ENCODE data around the gene MUC13. TPM values are rescaled to one million over a fixed set of nuclear protein-coding genes. Genes with fewer than 3 reads are reported as not detected.

MUC13 gene
- total RNA-seq, 1 experiment from 2014 or later = not detected

DNA sequence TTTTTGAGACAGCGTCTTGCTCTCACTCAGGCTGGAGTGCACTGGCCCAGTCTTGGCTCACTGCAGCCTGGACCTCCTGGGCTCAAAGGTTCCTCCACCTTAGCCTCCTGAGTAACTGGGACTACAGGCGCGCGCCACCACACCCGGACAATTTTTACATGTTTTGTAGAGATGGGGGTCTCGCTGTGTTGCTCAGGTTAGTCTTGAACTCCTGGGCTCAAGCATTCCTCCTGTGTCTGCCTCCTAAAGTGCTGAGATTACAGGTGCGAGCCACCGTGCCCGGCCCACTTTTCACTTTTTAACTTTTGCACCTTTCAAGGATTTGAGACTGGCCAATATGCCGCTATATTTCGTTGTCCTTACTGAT is 46.6 kb downstream of the MUC13 start:
- no peak overlapping the region for H3T11ph ChIP-seq (ENCODE audit: low read length)
- peaks cover 14% of the 10 kb centered on the region for H3K23me2 ChIP-seq (ENCODE audit: insufficient read length, low read depth, low read length, poor library complexity, severe bottlenecking)
- no peaks in the 10 kb centered on the region; the same call in 1 of the 2 replicates for H3K27me3 Mint-ChIP-seq (ENCODE audit: low read depth)
- H3K4me1 Mint-ChIP-seq = peaks cover 57 to 60% of the 10 kb centered on the region in 2 experiments
- no peak overlapping the region for H3K23ac ChIP-seq (ENCODE audit: insufficient read length, low read depth, low read length)
- H3K36me3 Mint-ChIP-seq (ENCODE audit: insufficient read depth in 1 of 3, low read depth in 3 of 3) = peaks cover 5 to 10% (median 8%) of the 10 kb centered on the region in 3 experiments; a peak in 6 of 7 replicates
- no peak overlapping the region for H2BK15ac ChIP-seq (ENCODE audit: low read depth, low read length)
- peaks cover 12% of the 10 kb centered on the region; the same call in 1 of the 2 replicates for H3K79me2 ChIP-seq (ENCODE audit: insufficient read depth, low read length)
- H3K4me2 ChIP-seq (ENCODE audit: insufficient read depth, insufficient read length, low read length) = peak overlapping the region; percentile 44
- TF ChIP-seq, protein P1, sequence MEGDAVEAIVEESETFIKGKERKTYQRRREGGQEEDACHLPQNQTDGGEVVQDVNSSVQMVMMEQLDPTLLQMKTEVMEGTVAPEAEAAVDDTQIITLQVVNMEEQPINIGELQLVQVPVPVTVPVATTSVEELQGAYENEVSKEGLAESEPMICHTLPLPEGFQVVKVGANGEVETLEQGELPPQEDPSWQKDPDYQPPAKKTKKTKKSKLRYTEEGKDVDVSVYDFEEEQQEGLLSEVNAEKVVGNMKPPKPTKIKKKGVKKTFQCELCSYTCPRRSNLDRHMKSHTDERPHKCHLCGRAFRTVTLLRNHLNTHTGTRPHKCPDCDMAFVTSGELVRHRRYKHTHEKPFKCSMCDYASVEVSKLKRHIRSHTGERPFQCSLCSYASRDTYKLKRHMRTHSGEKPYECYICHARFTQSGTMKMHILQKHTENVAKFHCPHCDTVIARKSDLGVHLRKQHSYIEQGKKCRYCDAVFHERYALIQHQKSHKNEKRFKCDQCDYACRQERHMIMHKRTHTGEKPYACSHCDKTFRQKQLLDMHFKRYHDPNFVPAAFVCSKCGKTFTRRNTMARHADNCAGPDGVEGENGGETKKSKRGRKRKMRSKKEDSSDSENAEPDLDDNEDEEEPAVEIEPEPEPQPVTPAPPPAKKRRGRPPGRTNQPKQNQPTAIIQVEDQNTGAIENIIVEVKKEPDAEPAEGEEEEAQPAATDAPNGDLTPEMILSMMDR (conservative IDR thresholded peaks at IDR 0.05) = no peak
- no peak for DNase-seq
- H3K27ac ChIP-seq (ENCODE audit: insufficient read length, low read depth, low read length) = peak overlapping the region; percentile 93
- peaks cover 17% of the 10 kb centered on the region for H3K4me1 ChIP-seq (ENCODE audit: insufficient read depth, low read length)
- H3K9ac ChIP-seq (ENCODE audit: extremely low read depth, insufficient read length, low read length) = peak overlapping the region; percentile 48
- H3K27me3 ChIP-seq (ENCODE audit: insufficient read depth, low read length) = no peaks in the 10 kb centered on the region
- no peak overlapping the region for H3K56ac ChIP-seq (ENCODE audit: insufficient read length, low read depth, low read length)
- no peaks in the 10 kb centered on the region for H3K9me3 ChIP-seq (ENCODE audit: control insufficient read depth, low read depth, low read length)
- no peak overlapping the region for H2AFZ ChIP-seq (ENCODE audit: low read length)
- H3K18ac ChIP-seq (ENCODE audit: insufficient read length, low read depth, low read length) = peak overlapping the region; percentile 84
- H3K4me3 Mint-ChIP-seq = peak overlapping the region; percentile 71 to 83
- no peak overlapping the region for H4K91ac ChIP-seq (ENCODE audit: insufficient read length, low read depth, low read length)
- no peak overlapping the region for H2BK120ac ChIP-seq (ENCODE audit: low read depth, low read length, poor library complexity, severe bottlenecking)
- no peak overlapping the region for H4K8ac ChIP-seq (replicated peaks; ENCODE audit: insufficient read length, low read depth, low read length)
- peak overlapping the region in 2 of 3 experiments; percentile 83 to 99; a peak in 5 of 7 replicates for H3K27ac Mint-ChIP-seq
- H2AK5ac ChIP-seq (ENCODE audit: insufficient read length, low read length) = no peak overlapping the region
- no CpG with 5 or more reads among the region's 11 CpGs for WGBS (ENCODE audit: extremely low coverage, insufficient read length, low lambda C conversion rate)
- no peak overlapping the region for H4K5ac ChIP-seq (ENCODE audit: insufficient read length, low read depth, low read length)
- H3K14ac ChIP-seq (ENCODE audit: insufficient read depth, low read length) = no peak overlapping the region; the same call in 1 of the 2 replicates
- no peak overlapping the region for H2BK20ac ChIP-seq (ENCODE audit: low read depth, low read length, poor library complexity, severe bottlenecking)
- H2BK12ac ChIP-seq (ENCODE audit: insufficient read length, low read depth, low read length) = no peak overlapping the region
- H3K9me3 Mint-ChIP-seq = no peaks in the 10 kb centered on the region; a peak in 1 of 5 replicates
- H3K79me1 ChIP-seq (ENCODE audit: insufficient read depth, low read depth, low read length, poor library complexity, severe bottlenecking) = peaks cover 3% of the 10 kb centered on the region
- no peak overlapping the region for H2BK5ac ChIP-seq (ENCODE audit: insufficient read length, low read length)
- no peaks in the 10 kb centered on the region for H4K20me1 ChIP-seq (ENCODE audit: control insufficient read depth, insufficient read depth, insufficient read length)
- no peak overlapping the region for H3K4ac ChIP-seq (ENCODE audit: low read depth, low read length)
